NCI-H1417 treated with DMSO at 0.1 percent for 48 hours (cell line): ENCODE results near the gene PARS2.
A peak's percentile ranks its signal among the peaks of the same experiment; 100 is the strongest.

Experiments used
- DNase-seq: peaks from one replicate; lab custom pipeline; 2025; lab: John Stamatoyannopoulos, UW

The PARS2 gene

GRCh38 chr1:54774820-54775498 is 10.6 kb upstream of the PARS2 start:
- no peak for DNase-seq

GRCh38 chr1:54772951-54773350 is 8.6 kb upstream of the PARS2 start:
- no peak for DNase-seq

GRCh38 chr1:54768093-54768492 is 3.8 kb upstream of the PARS2 start:
- no peak for DNase-seq

- no peak for DNase-seq
Measured at GRCh38 chr1:54767526-54767925, 3.2 kb upstream of the PARS2 start.

- DNase-seq = peak; percentile 36
Measured at GRCh38 chr1:54766726-54767125, 2.4 kb upstream of the PARS2 start.

- no peak for DNase-seq
Measured at GRCh38 chr1:54764922-54765561, 719 bp upstream of the PARS2 start.

- DNase-seq = no peak
Measured at GRCh38 chr1:54763816-54764132, 549 bp downstream of the PARS2 start.

- no peak for DNase-seq
Measured at GRCh38 chr1:54758678-54759348, 5.5 kb downstream of the PARS2 start.

- no peak for DNase-seq
Measured at GRCh38 chr1:54757833-54758232, 6.5 kb downstream of the PARS2 start.

- DNase-seq = no peak
Measured at GRCh38 chr1:54754486-54755285, 9.6 kb downstream of the PARS2 start.

- DNase-seq = no peak
Measured at GRCh38 chr1:54754045-54754444, 10.3 kb downstream of the PARS2 start.

- no peak for DNase-seq
Measured at GRCh38 chr1:54751426-54751825, 12.9 kb downstream of the PARS2 start.

GRCh38 chr1:54750596-54750995 is 13.7 kb downstream of the PARS2 start:
- no peak for DNase-seq

- DNase-seq = no peak
Measured at GRCh38 chr1:54748094-54748835, 16.1 kb downstream of the PARS2 start.

GRCh38 chr1:54745864-54746263 is 18.5 kb downstream of the PARS2 start:
- DNase-seq = no peak

GRCh38 chr1:54745274-54745673 is 19.0 kb downstream of the PARS2 start:
- DNase-seq = no peak

GRCh38 chr1:54744696-54745095 is 19.6 kb downstream of the PARS2 start:
- DNase-seq = no peak

GRCh38 chr1:54743416-54744226 is 20.7 kb downstream of the PARS2 start:
- DNase-seq = no peak

GRCh38 chr1:54742282-54742681 is 22.0 kb downstream of the PARS2 start:
- DNase-seq = no peak

GRCh38 chr1:54741531-54741930 is 22.8 kb downstream of the PARS2 start:
- no peak for DNase-seq

- no peak for DNase-seq
Measured at GRCh38 chr1:54738244-54738643, 26.1 kb downstream of the PARS2 start.
